ENCODE measurements around the gene HASPIN.
A peak's percentile ranks its signal among the peaks of the same experiment; 100 is the strongest.

HASPIN gene

GRCh38 chr17:3751836-3752235 is 28.1 kb downstream of the HASPIN start:
- DNase-seq (no peak), ATAC-seq (replicated peaks) (no peak)
- Mint-ChIP-seq H3K27ac (no peak overlapping the region), H3K36me3 (ENCODE audit: insufficient read depth) (peaks cover 14% of the 10 kb centered on the region), H3K27me3 (no peaks in the 10 kb centered on the region), H3K9me3 (no peaks in the 10 kb centered on the region), H3K4me1 (ENCODE audit: low read depth in 2 of 2) (peaks cover 20 to 26% of the 10 kb centered on the region in 2 donors), H3K4me3 (peak overlapping the region in 1 of 2 donors; percentile 73)

- Mint-ChIP-seq H3K27ac (peak overlapping the region in 1 of 2 donors; percentile 30), H3K9me3 (no peaks in the 10 kb centered on the region)
Observed at GRCh38 chr17:3753624-3754023, 29.9 kb downstream of the HASPIN start.

GRCh38 chr17:3754066-3754457 is 30.4 kb downstream of the HASPIN start:
- Mint-ChIP-seq H3K4me1 (ENCODE audit: low read depth in 2 of 2) (peaks cover 14 to 25% of the 10 kb centered on the region in 2 donors), H3K36me3 (ENCODE audit: insufficient read depth) (peaks cover 8% of the 10 kb centered on the region), H3K4me3 (peak overlapping the region in 1 of 2 donors; percentile 33)

More at GRCh38 chr17:3753624-3754023, 29.9 kb downstream of the HASPIN start:
- Mint-ChIP-seq H3K4me1 (ENCODE audit: low read depth in 2 of 2) (peaks cover 17 to 29% of the 10 kb centered on the region in 2 donors), H3K36me3 (ENCODE audit: insufficient read depth) (peaks cover 8% of the 10 kb centered on the region), H3K27me3 (no peaks in the 10 kb centered on the region), H3K4me3 (no peak overlapping the region)
- DNase-seq (no peak), ATAC-seq (replicated peaks) (no peak)

GRCh38 chr17:3754458-3755334 is 31.0 kb downstream of the HASPIN start:
- ATAC-seq (replicated peaks) (peak; percentile 86), DNase-seq (peak; percentile 62 to 75 (median 73))
- no peaks in the 10 kb centered on the region for H3K27me3 Mint-ChIP-seq
- H3K27ac Mint-ChIP-seq = peak overlapping the region in 1 of 2 donors; percentile 86
- no peaks in the 10 kb centered on the region for H3K9me3 Mint-ChIP-seq
- H3K4me1 Mint-ChIP-seq (ENCODE audit: low read depth in 2 of 2) = peaks cover 14 to 24% of the 10 kb centered on the region in 2 donors
- peaks cover 5% of the 10 kb centered on the region for H3K36me3 Mint-ChIP-seq (ENCODE audit: insufficient read depth)
- peak overlapping the region; percentile 26 to 59 for H3K4me3 Mint-ChIP-seq

More at GRCh38 chr17:3754066-3754457, 30.4 kb downstream of the HASPIN start:
- Mint-ChIP-seq H3K9me3 (no peaks in the 10 kb centered on the region), H3K27me3 (no peaks in the 10 kb centered on the region), H3K27ac (peak overlapping the region in 1 of 2 donors; percentile 86)
- DNase-seq = no peak
- ATAC-seq (replicated peaks) = no peak

- H3K27me3 Mint-ChIP-seq = no peaks in the 10 kb centered on the region
- H3K9me3 Mint-ChIP-seq = no peaks in the 10 kb centered on the region
- H3K36me3 Mint-ChIP-seq (ENCODE audit: insufficient read depth) = peaks cover 5% of the 10 kb centered on the region
- DNase-seq (no peak), ATAC-seq (replicated peaks) (no peak)
- H3K4me1 Mint-ChIP-seq (ENCODE audit: low read depth in 2 of 2) = peaks cover 8 to 24% of the 10 kb centered on the region in 2 donors
- peak overlapping the region; percentile 26 to 59 for H3K4me3 Mint-ChIP-seq
- peak overlapping the region in 1 of 2 donors; percentile 86 for H3K27ac Mint-ChIP-seq
Observed at GRCh38 chr17:3755335-3756030, 31.8 kb downstream of the HASPIN start.

GRCh38 chr17:3759597-3760216 is 36.0 kb downstream of the HASPIN start:
- DNase-seq = no peak
- Mint-ChIP-seq H3K27me3 (no peaks in the 10 kb centered on the region), H3K27ac (no peak overlapping the region), H3K9me3 (no peaks in the 10 kb centered on the region), H3K4me1 (ENCODE audit: low read depth in 2 of 2) (peaks cover 21 to 38% of the 10 kb centered on the region in 2 donors), H3K4me3 (no peak overlapping the region), H3K36me3 (ENCODE audit: insufficient read depth) (peaks cover 23% of the 10 kb centered on the region)
- no peak for ATAC-seq (replicated peaks)

- H3K36me3 Mint-ChIP-seq (ENCODE audit: insufficient read depth) = peaks cover 39% of the 10 kb centered on the region
- DNase-seq (no peak), ATAC-seq (replicated peaks) (no peak)
- no peak overlapping the region for H3K4me3 Mint-ChIP-seq
- H3K4me1 Mint-ChIP-seq (ENCODE audit: low read depth in 2 of 2) = peaks cover 34 to 47% of the 10 kb centered on the region in 2 donors
- H3K27ac Mint-ChIP-seq = no peak overlapping the region
- no peaks in the 10 kb centered on the region for H3K27me3 Mint-ChIP-seq
- H3K9me3 Mint-ChIP-seq = no peaks in the 10 kb centered on the region
Observed at GRCh38 chr17:3761036-3761917, 37.6 kb downstream of the HASPIN start.

- H3K4me1 Mint-ChIP-seq (ENCODE audit: low read depth in 2 of 2) = peaks cover 40 to 51% of the 10 kb centered on the region in 2 donors
- no peaks in the 10 kb centered on the region for H3K27me3 Mint-ChIP-seq
Observed at GRCh38 chr17:3761918-3762380, 38.2 kb downstream of the HASPIN start.

GRCh38 chr17:3762922-3763776 is 39.4 kb downstream of the HASPIN start:
- DNase-seq (peak; percentile 54 to 59 (median 56)), ATAC-seq (replicated peaks) (peak; percentile 61)
- Mint-ChIP-seq H3K36me3 (ENCODE audit: insufficient read depth) (peaks cover 38% of the 10 kb centered on the region), H3K27ac (peak overlapping the region; percentile 97 to 100), H3K4me3 (peak overlapping the region; percentile 90 to 97), H3K27me3 (no peaks in the 10 kb centered on the region), H3K4me1 (ENCODE audit: low read depth in 2 of 2) (peaks cover 49 to 53% of the 10 kb centered on the region in 2 donors), H3K9me3 (no peaks in the 10 kb centered on the region)

More at GRCh38 chr17:3761918-3762380, 38.2 kb downstream of the HASPIN start:
- H3K36me3 Mint-ChIP-seq (ENCODE audit: insufficient read depth) = peaks cover 38% of the 10 kb centered on the region
- no peak for ATAC-seq (replicated peaks)
- no peak overlapping the region for H3K4me3 Mint-ChIP-seq
- H3K27ac Mint-ChIP-seq = no peak overlapping the region
- H3K9me3 Mint-ChIP-seq = no peaks in the 10 kb centered on the region
- no peak for DNase-seq

GRCh38 chr17:3763777-3764170 is 40.1 kb downstream of the HASPIN start:
- peak overlapping the region; percentile 97 to 100 for H3K27ac Mint-ChIP-seq
- H3K9me3 Mint-ChIP-seq = no peaks in the 10 kb centered on the region
- H3K27me3 Mint-ChIP-seq = no peaks in the 10 kb centered on the region
- H3K36me3 Mint-ChIP-seq (ENCODE audit: insufficient read depth) = peaks cover 38% of the 10 kb centered on the region
- H3K4me1 Mint-ChIP-seq (ENCODE audit: low read depth in 2 of 2) = peaks cover 54 to 59% of the 10 kb centered on the region in 2 donors
- no peak for ATAC-seq (replicated peaks)
- DNase-seq = no peak
- H3K4me3 Mint-ChIP-seq = peak overlapping the region; percentile 90 to 97

- H3K27me3 Mint-ChIP-seq = no peaks in the 10 kb centered on the region
- ATAC-seq (replicated peaks) (no peak), DNase-seq (no peak)
- H3K4me1 Mint-ChIP-seq (ENCODE audit: low read depth in 2 of 2) = peaks cover 71 to 74% of the 10 kb centered on the region in 2 donors
- peak overlapping the region; percentile 97 to 100 for H3K27ac Mint-ChIP-seq
- H3K4me3 Mint-ChIP-seq = peak overlapping the region; percentile 90 to 97
- no peaks in the 10 kb centered on the region for H3K9me3 Mint-ChIP-seq
- H3K36me3 Mint-ChIP-seq (ENCODE audit: insufficient read depth) = peaks cover 48% of the 10 kb centered on the region
Observed at GRCh38 chr17:3765981-3766380, 42.3 kb downstream of the HASPIN start.

- DNase-seq = peak; percentile 48 to 53 (median 52)
- Mint-ChIP-seq H3K27me3 (no peaks in the 10 kb centered on the region), H3K4me1 (ENCODE audit: low read depth in 2 of 2) (peaks cover 68 to 75% of the 10 kb centered on the region in 2 donors), H3K4me3 (peak overlapping the region; percentile 90 to 97), H3K27ac (peak overlapping the region; percentile 97 to 100), H3K9me3 (no peaks in the 10 kb centered on the region), H3K36me3 (ENCODE audit: insufficient read depth) (peaks cover 45% of the 10 kb centered on the region)
- peak; percentile 8 for ATAC-seq (replicated peaks)
Observed at GRCh38 chr17:3766779-3767178, 43.1 kb downstream of the HASPIN start.
